NCI-H187 treated with DMSO at 0.1 percent for 48 hours (cell line): ENCODE results near the gene MOCS2.

ENCODE experiments used
- DNase-seq: peaks from one replicate; lab custom pipeline; 2025; lab: John Stamatoyannopoulos, UW

The MOCS2 gene

DNA sequence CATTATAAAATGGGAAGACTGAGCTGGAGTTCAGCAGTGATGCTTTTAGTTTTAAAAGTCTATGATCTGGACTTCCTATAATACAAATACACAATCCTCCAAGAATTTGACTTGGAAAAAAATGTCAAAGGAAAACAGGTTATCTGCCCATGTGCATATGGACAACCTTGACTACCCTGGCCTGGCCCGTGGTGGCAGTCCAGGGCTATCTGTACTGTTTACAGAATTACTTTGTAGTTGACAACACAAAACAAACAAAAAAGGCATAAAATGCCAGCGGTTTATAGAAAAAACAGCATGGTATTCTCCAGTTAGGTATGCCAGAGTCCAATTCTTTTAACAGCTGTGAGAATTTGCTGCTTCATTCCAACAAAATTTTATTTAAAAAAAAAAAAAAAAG is 17.3 kb downstream of the MOCS2 start:
- DNase-seq: no peak

DNA sequence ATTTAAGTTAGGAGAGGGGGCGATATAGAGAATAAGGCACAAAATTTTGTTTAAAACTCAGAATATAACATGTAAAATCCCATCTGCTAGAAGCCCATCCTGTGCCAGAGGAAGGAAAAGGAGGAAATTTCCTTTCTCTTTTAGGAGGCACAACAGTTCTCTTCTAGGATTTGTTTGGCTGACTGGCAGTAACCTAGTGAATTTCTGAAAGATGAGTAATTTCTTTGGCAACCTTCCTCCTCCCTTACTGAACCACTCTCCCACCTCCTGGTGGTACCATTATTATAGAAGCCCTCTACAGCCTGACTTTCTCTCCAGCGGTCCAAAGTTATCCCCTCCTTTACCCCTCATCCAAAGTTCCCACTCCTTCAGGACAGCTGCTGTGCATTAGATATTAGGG is 18.3 kb downstream of the MOCS2 start:
- DNase-seq: no peak

DNA sequence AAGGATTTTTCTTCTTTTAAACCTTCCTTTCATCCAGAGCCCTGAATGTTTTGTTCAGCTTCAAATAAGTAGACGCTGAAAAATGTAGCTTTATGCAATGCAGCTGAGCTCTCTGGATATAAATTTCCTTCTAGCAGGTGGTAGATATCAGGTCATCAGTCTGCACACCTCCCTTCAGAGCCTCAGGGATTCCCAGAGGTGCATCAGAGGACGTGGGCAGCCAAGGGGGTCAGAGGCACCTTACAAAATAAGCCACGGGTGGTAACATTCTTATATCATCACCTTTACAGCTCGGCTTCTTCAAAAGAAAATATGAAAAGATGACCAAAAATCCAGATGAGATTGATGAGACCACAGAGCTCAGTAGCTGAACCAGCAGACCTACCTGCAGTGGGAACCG is 19.3 kb downstream of the MOCS2 start:
- no peak for DNase-seq

DNA sequence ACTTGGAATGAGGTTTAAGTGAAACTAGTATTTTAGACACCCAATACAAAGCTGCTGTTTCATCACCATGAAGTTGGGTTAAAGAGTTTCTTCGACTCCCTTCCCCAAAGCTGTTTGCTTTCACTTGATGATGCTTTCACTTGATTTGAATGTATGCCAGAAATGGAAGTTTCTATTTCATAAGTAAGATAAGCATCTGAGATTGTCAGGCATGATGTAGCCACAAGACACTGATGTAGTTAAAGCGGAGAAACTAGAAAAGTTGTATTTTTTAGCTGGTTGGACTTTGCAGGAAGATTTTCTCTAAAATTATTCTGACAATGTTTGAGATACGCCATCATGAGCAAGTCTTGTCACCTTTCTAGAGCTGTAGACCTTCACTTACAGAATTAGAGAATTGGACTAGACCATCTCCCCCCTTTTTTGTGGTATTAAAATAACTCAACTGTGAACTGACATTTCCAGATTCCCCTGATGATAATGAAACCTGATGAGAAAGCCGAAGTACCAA is 20.0 kb downstream of the MOCS2 start:
- DNase-seq: no peak

DNA sequence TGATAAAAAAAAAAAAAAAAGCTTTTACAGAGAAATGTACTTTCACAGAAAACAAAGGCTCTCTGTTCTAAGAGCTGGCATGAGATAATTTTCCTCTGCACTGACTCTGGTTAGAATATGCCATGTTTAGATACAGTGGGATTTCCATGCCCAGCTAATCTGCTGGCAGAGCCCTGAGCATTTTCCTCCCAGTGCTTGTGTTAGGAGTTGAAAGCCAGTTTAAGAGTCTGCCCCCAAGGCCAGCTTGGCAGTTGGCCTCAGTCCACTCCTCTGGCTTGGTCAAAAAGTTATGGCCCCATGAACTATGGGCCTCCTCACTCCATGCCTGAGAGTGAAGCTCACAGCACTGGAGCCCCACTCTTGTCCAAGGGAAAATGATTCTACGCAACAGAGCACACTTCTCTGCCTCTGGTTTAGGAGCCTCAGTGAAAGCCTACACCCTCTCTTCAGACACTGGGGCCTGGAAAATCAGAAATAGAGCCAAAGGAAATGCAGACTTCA is 21.9 kb downstream of the MOCS2 start:
- DNase-seq: no peak

DNA sequence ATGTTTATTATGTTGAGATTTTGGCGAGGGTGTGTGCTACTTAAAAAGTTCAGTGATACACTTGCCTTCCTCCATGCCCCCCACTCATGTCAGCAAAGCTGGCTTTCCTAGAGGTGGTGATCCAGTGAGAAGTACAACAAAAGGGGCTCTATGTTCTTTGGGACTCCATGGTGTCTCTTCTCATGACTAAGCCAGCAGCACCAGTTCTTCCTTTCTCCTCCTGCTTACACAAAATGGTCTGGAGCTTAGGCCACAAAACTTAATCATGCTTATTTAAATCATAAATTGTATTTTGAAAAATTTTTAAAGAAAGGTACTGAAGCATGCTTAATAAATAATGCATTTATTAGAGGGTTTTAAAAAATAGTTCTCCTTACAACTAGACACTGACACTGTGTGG is 22.4 kb downstream of the MOCS2 start:
- no peak for DNase-seq

DNA sequence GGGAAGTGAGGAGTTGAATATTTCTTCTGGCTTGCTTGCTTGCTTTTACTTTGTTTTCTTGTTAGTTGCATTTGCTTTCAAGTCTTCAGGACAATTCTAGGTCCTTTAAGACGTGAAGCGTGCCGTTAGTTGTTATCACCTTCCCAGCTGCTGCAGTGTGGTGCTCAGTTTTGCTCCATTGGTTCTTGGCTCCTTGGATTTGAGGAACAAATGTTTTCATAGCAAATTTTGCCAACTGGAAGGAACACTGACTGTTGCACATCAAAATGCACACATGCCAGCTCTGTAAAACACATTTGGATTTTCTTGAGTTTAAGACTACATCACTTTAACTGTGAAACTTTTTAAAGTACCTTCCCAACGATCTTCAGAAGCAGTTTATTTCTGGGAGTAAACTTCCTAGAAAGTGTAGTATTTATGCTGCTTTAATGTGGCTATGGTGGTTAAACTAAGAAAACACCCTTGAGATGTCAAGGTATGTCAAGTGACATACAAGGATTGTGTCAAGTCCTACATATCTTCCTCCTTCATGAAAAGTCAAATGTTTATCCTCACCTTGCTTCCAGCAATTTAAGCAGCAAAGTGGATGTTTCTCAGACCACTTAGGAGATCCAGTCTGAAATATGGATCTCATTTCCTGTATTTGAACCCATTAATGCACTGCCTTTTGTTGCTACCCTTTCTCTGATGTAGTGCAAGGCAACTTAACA is 24.9 kb downstream of the MOCS2 start:
- no peak for DNase-seq

DNA sequence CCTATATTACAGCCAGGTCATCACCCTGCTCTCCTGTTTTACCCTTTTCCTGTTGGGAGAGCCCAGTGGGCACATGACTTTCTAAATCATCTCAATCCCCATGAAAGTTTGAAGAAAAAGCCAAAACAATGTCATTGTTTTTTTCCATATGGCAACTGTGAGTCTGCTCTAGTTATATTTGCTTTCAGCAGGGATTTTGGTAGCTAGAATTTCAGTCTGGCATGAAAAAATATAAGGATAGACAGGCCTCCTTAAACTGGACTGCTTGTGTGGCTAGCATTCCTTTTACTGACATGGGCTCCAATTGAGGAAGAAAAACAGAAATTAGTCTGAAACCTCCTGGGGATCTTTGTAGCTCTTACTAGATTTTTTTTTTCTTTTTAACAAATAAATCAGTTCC is 25.6 kb downstream of the MOCS2 start:
- DNase-seq: no peak

DNA sequence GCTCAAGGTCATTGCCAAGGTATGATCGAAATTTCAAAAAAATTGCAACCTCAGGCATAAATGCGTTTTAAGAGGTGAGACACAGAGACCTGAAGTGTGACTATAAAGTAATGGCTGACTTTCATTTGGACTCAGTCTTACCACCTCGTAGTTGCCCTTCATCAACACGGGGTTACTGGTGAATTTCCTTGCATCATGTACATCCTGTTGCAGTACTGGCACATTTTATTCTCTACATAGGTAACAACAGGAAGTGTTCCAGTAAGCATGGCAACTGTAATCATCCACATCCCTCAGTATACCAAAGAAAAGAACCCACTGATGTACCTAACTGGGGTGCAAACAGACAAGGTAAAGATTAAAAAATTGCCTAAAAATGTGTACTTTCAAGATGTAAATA is 29.3 kb downstream of the MOCS2 start:
- no peak for DNase-seq

DNA sequence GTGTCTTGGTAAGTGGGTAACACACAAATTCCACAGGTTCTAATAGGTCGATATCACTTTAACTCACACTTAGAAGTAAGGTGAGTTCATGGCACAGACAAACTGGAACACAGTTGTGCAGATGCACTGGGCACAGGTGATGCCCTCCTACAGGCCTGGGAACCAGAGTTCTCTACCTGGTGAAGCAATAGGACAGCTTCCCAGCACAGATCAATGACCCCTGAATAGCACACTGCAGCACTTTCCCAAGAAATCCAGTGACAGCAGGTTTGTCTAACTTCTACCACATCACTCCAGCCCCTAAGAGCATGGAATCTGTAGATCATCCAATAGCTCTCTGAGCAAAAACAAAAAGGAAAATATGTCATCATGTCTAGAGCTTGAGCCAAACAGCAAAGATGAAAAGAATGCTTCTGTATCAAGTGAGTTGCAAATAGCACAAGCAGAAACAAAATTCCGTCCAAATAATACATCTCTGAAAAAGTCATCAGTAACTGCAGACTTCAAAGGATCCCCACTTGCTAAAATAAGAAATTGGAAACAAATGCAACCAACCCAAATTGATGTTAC is 33.5 kb downstream of the MOCS2 start:
- DNase-seq: no peak

DNA sequence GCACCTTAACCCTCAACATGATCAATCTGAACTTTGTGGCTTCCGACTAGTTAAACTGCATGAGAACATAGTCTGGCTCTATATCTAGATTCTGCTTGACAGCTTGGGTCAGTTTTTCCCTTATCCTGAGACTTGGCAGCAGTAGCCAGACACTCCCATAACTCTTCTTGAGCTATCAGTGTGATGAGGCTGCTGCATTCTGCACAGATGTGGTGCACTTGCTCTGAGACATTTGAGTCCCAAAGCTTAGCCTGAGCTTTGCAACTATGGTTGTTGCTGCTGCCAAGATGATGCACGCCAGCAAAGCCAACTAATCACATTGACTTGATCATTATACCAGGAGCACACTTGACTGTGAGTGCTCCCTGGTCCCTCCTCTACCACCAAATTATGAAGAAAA is 36.2 kb downstream of the MOCS2 start:
- no peak for DNase-seq

DNA sequence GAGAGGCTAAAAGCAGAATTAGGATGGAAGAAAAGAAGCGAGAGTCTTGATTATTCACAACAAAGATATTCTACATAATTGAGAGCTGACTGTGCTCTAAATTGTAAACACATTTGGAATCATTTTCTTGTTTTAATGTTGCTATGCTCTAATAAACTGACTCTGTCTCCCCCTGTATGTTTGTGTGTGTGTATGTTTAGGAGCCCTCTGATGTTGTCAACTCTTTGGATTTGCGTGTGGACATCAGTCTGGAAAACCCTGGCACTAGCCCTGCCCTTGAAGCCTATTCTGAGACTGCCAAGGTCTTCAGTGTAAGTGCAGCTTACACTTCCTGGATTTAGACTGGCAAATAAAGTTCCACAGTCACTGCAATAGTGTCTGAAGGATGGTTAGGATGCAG is 37.8 kb downstream of the MOCS2 start:
- no peak for DNase-seq

DNA sequence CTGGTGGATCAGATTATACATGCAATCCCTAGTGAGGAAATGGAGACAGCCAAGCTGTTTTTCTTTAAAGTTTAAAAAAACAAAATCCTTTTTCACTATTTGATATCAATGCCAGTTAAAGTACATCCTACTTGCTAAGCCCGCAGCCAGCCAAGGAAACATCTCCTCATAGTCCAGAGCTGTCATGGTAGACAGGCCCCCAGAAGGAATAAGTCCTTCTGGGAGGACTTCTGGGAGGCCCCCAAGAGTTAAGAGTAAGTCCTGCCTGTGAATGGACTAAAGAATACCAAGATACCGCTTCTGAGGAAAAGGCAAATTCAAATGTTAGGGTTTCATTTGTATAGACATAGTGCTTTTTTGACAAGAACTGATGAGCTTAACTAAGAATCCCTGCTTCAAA is 38.3 kb downstream of the MOCS2 start:
- DNase-seq: no peak

DNA sequence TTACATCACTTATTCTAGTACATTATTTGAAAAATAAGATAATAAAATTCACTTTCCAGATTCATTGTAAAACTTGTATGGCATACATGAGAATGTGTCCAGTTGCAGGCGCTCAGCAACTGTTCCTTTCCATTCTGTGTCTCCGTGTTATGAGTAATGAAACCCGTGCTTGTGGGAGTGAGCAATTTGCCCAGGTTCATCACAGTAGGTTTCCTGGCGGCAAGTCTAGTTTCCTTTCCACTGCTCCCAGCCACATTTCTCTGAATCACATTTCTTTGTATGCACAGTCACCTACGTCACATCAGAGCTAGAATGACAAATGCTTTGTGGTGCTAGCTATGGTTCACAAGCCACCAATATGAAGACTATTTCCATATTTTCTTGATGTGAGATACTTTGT is 39.9 kb downstream of the MOCS2 start:
- DNase-seq: no peak

DNA sequence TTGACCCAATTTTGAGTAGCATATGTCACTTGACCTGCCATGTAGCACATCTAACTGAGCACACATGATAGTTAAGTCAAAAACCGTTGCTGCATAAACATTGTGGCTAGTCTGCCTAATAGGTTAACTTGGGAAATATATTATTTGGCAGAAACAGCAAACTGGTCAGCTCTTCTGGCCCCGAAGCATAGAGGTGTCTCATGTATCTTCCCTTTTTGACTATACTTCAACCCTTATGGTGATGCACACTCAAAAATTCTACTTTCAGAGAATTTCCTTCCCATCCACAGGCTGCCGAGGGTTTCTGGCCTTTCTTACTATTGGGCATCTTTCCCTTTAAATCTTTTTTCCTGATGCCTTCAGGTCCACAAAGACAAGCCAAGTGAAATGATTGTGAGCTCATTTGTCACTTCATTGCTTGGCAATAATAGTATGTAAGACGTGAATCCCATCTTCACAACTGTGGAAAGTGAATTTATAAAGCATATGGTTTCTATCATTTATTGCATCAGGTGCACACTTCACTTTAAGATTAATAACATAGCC is 41.2 kb downstream of the MOCS2 start:
- DNase-seq: no peak

DNA sequence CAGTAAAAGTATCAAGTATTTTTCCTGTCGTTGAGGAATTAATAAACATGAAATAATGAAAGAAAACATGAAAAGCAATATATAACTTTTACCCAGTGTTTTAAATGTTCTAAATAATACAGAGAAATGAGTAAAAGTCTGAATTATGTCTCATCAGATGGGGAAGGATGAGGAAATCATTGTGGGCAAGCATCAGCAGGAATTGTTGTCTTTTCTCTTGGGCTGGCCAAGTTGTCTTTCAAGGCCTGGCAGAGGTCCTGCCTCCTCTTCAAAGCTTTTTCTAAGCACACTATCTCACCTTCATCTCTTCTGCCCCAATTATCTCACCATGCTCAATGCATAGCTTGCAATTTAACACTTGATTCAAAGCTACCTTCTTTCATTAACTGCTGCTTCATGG is 41.9 kb downstream of the MOCS2 start:
- no peak for DNase-seq

DNA sequence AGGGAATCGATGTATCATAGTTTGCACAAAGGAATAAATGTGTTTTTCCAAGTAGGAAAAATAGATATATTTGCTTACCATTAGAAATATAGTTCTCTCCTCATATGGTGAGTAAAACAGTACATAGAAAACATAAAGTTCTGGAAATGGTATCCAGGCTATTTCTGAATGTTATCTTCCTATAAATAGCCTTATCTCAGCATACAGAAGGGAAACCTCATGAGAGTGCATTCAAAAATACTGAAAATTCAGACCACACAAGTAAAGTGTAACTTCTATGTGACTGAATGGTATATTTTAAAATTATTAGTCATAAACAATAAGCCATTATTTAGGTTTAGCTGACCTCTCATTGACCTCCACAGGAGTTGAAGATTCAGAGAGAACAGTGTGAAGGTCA is 43.5 kb downstream of the MOCS2 start:
- DNase-seq: no peak

DNA sequence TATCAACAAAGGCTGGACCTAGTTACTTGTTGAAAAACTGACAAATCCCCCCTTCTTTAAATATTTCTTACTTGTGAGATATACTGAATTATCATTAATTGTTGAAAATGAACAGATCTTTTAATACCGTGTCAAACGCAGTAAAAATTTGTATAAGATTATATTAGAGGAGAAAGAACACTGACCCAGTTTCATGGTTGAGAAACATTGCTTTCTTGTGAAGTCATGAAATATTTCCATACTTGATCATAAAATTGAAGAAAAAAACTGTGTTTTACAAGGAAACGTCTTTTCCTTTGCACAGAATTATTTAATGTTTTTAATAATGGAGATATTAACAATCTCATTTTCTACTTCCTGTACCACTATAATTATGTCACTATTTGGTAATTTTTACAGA is 45.8 kb downstream of the MOCS2 start:
- no peak for DNase-seq

DNA sequence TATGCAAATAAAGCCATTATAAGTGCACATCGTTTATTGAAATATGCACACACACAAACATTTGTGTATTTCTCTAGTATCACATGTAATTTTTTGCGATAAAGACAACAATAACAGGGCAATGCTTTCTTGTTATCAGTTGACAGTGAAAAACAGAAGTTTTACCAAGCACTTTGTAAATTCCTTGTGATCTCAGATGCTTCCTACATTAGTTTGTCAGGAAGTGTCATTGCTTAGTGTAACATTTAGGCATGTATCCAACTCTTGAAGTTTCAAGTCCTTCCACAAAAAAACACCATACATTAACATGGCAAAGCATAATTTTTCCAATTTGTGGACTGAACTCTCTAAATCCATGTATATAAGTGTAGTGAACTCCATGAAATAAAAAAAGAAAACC is 46.4 kb downstream of the MOCS2 start:
- DNase-seq: no peak

DNA sequence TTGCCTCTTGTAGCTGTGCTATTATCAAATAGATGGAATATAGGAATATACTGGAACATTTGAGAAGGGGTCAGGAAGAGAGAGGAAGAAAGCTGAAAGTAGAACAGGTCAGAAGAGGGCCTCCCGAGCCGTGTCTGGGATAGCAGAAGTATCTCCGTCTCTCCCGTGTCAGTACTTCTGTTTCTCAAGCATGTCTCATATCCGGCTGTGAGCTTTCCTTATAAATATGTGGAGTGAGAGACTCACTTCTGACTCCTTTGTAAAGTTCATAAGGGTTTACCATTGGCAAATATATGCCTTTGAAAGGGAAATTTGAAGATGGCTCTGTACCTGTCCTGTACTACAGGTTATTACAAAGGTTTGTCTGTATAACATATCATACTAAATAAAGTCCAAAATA is 50.3 kb downstream of the MOCS2 start:
- no peak for DNase-seq

DNA sequence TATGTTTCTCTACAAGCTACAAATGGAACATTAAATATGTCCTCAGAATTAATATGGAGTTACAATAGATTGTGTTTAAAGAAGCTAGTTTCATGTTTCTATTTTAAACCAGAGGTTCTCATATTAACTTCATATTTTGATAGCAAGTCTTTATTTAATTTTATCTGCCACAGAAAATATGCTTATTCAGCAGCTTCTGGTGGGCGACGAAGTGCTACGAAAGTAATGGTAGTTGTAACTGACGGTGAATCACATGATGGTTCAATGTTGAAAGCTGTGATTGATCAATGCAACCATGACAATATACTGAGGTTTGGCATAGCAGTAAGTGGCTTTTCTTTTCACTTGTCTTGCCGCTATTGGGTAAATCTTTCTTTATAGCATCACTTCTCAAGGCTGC is 54.2 kb downstream of the MOCS2 start:
- no peak for DNase-seq

DNA sequence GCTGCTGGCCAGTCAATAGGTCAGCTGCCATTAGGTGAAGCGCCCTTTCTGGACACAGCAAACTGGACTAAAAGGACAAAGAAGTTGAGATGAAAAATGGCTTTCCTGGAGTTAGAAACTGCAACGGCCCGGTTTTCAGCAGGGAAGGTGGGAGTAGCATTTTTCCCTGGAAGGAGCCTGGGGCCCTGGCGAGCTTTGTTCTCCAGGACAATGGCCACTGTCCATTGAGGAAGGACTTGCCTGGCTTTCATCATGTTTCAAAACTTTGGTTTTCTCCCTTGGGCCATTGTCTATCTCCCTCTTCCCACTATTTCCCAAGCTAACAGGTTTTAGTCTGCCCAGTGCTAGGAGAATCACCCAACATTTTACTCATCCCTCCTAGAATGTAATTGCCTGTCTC is 56.2 kb downstream of the MOCS2 start:
- DNase-seq: no peak

DNA sequence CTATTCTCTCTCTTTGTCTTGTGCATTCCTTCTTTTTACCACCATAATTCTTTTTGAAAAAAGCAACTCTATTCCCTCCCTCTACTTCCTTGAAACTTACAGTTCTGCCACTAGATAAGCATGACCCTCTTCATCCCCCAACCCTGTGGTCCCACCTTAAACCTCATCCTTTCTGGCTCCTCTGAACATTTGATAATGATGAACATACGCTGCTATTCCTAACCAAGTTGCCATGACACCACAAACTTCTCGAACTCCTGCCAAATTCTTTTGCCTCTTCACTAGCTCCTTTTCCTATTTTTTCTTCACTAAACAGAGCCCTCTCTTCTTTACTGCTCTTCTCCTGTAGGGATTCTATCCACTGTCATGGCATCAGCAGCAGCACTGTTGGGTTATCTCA is 57.1 kb downstream of the MOCS2 start:
- no peak for DNase-seq

DNA sequence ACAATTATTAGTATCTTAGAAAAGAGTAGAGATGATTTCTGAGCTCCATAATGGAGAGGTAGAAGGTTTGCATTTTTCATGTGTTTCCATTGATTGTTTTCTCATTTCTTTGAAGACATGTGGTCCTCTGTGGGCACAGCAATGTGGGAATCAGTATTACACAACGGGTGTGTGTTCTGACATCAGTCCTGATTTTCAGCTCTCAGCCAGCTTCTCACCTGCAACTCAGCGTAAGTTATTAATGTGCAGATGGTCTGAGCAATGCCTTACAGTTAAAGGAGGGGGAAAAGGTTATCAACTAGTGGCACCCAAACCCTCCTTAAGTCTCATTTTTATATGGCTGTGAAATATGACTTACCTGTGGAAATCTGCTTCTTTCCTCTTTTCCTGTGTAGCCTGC is 61.3 kb downstream of the MOCS2 start:
- DNase-seq: no peak
